ENCODE results near the gene ZBTB1.

- TF ChIP-seq ZNF146 (CRISPR knock-in tag; IDR thresholded peaks at IDR 0.05; ENCODE audit: unreplicated experiment): no peak
- no peak for TF ChIP-seq MED1 (CRISPR knock-in tag; IDR thresholded peaks at IDR 0.05; ENCODE audit: borderline replicate concordance)
- no peak for TF ChIP-seq MAX (CRISPR knock-in tag; IDR thresholded peaks at IDR 0.05)
- TF ChIP-seq POLR2H (tag; IDR thresholded peaks at IDR 0.05; ENCODE audit: low read depth): no peak
- no peak for TF ChIP-seq ZBTB26 (CRISPR knock-in tag; IDR thresholded peaks at IDR 0.05)
- no peak for TF ChIP-seq KDM1A (IDR thresholded peaks at IDR 0.05)
- no peak for TF ChIP-seq TAF15 (IDR thresholded peaks at IDR 0.05; ENCODE audit: low read depth, low read length)
- no peak for TF ChIP-seq POLR2AphosphoS5 (IDR thresholded peaks at IDR 0.05; ENCODE audit: control insufficient read depth, insufficient read depth, low read depth, low read length)
- no peak for TF ChIP-seq HMG20A (CRISPR knock-in tag; conservative IDR thresholded peaks at IDR 0.05)
- no peak for TF ChIP-seq HDGF (IDR thresholded peaks at IDR 0.05)
- no peak for TF ChIP-seq FOXJ2 (tag; IDR thresholded peaks at IDR 0.05)
- no peak for TF ChIP-seq CTCF (IDR thresholded peaks at IDR 0.05 in 2 of 3, conservative IDR thresholded peaks at IDR 0.05 in 1 of 3; ENCODE audit: insufficient read depth in 2 of 3, low read depth in 1 of 3, low read length in 3 of 3)
- no peak for TF ChIP-seq BCL6 (CRISPR knock-in tag; IDR thresholded peaks at IDR 0.05)
These were observed 62.1 kb downstream of the ZBTB1 start for GRCh38 chr14:64566651-64567122.
